Breast epithelium (tissue), 3 donors: ENCODE results near the gene BEND4.

ENCODE experiments used
- POLR2A ChIP-seq: fragments of 450-650 bp; IDR thresholded peaks from one replicate; pipeline ENCODE4 v1.6.1; 2016; ENCODE audit warnings: antibody characterized with exemption, mild to moderate bottlenecking, moderate library complexity
- TF ChIP-seq, protein P1 (sequence below), 3 donors: fragments of 450-650 bp; IDR thresholded peaks; one replicate each; pipeline ENCODE4 v1.5.1; 2016 to 2017; ENCODE audit warnings: antibody characterized with exemption in 3 of 3, mild to moderate bottlenecking in 3 of 3, moderate library complexity in 3 of 3

- TF ChIP-seq POLR2A = no peak
- TF ChIP-seq, protein P1, sequence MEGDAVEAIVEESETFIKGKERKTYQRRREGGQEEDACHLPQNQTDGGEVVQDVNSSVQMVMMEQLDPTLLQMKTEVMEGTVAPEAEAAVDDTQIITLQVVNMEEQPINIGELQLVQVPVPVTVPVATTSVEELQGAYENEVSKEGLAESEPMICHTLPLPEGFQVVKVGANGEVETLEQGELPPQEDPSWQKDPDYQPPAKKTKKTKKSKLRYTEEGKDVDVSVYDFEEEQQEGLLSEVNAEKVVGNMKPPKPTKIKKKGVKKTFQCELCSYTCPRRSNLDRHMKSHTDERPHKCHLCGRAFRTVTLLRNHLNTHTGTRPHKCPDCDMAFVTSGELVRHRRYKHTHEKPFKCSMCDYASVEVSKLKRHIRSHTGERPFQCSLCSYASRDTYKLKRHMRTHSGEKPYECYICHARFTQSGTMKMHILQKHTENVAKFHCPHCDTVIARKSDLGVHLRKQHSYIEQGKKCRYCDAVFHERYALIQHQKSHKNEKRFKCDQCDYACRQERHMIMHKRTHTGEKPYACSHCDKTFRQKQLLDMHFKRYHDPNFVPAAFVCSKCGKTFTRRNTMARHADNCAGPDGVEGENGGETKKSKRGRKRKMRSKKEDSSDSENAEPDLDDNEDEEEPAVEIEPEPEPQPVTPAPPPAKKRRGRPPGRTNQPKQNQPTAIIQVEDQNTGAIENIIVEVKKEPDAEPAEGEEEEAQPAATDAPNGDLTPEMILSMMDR (IDR thresholded peaks at IDR 0.05) = no peak
Observed at GRCh38 chr4:42074294-42074693, 78.2 kb downstream of the BEND4 start.
